GM19397 (cell line): ENCODE measurements around the gene ACOX2.

Experiments used
- ATAC-seq: cut with Tn5 transposase; IDR thresholded peaks from one replicate; pipeline ENCODE4 v1.9.1; 2021; ENCODE audit warnings: mild to moderate bottlenecking, moderate library complexity; ENCODE audit not compliant: unreplicated experiment

ACOX2 gene

DNA sequence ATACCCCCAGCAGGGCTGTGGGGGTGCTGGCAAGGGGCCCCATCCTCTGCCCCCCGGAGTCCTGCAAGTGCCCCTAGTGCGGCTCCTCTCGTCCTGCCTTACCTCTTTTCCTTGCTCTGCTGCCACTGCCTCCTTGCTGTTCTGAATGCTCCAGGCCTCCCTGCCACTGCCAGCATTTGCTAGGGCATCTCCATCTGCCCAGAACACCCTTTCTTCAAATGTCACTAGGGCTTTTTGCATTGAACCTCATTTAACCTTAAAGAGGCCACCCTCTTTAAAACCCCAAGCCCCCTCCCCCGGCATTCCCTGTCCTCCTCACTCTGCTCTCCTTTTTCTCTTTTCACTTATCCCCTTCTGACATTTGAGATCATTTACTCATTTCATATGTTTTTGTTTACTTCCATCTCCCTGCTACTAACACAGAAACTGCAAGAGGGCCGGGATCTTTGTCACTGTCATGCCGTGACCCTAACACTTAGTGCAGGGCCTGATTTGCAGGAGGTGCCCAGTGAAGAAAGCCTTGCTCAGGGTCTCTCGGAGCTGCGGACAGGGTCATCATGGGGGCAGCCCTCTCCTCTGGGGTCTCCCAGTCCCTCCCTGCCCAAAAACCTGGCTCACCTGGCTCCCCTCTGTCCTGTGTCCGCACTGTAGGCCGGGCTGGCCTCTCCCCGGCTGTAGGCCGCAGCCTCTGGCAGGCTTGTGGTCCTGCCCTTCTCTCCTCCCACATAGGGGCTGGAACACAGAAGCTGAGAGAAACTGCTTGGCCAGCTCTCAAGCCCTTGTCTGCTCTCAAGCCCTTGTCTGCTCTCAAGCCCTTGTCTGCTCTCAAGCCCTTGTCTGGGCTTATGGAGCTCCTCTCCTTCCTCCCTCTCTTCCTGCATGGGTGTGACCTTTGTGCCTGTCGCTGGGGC, at the start of gene ACOX2:
ACOX2 (minus strand) TSS at position 690 of the 911 bp plus-strand sequence. CDS start 2,084 bp downstream, outside the sequence.
- ATAC-seq, result no peak

- no peak for ATAC-seq
These were observed 49.0 kb upstream of the ACOX2 start for GRCh38 chr3:58585994-58586393.

- ATAC-seq, result peak; percentile 90
These were observed 48.2 kb upstream of the ACOX2 start for GRCh38 chr3:58585005-58585786.

DNA sequence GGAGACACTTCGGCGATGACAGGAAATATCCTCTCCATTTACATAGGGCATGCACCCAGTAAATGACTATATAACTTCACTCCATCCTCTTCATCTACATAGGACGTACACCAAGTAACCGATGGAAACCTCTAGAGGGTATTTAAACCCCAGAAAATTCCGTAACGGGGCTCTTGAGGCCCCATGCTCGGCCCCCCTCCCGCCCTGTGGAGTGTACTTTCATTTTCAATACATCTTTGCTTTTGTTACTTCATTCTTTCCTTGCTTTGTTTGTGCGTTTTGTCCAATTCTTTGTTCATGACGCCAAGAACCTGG, 47.7 kb upstream of the ACOX2 start:
- no peak for ATAC-seq

- ATAC-seq, result no peak
These were observed 44.5 kb upstream of the ACOX2 start for GRCh38 chr3:58581328-58582091.

- ATAC-seq, result no peak
These were observed 43.9 kb upstream of the ACOX2 start for GRCh38 chr3:58580826-58581327.

DNA sequence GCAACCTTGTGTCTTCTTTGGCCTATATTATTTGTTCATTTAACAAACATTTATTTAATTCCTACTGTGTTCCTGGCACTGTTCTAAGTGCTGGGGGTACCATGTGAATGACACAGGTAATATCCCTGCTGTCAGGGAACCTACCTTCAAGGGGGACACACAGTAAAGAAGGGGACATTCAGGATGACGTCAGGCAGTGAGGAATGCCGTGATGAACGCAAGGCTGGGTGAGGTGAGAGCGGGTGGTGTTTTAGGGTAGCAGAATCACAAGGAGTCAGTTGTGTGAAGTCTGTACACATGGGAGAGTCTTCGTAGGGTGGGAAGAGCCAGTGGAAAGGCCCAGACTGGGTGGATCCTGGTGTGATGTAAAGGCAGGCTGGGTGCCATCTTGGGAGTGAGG, 41.9 kb upstream of the ACOX2 start:
- no peak for ATAC-seq

DNA sequence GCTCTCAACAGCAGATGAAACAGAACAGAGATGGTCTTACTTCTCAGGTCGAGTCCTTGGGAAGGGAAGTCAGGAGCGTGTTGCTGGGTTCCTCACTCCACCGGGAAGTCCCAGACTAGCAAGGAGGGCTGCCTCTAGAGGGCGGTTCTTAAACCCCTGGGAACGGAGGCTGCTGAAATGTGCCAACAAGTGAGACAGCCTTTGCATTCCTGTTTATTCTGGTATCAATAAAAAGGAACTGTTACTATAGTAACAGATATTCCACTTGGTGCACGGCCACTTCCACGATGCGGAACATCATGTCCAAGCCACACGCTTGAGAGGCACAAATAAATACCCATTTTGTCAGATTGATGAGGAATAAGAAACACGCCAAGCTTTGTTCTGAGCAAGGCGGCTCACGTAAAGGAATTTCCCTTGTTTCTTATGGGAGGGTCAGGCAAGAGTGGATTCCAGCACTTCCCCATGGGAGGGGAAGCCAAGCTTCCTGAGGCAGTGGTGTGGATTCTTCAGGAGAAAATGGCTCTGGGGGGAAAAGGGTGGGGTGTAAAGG, 40.4 kb upstream of the ACOX2 start, which contains the start of gene FAM107A:
FAM107A (minus strand) TSS at position 123 of the 553 bp plus-strand sequence. CDS start 7,531 bp downstream, outside the sequence.
- ATAC-seq, result no peak

- no peak for ATAC-seq
These were observed 39.7 kb upstream of the ACOX2 start for GRCh38 chr3:58576716-58577115.

GRCh38 chr3:58575971-58576652, 39.1 kb upstream of the ACOX2 start:
- no peak for ATAC-seq

DNA sequence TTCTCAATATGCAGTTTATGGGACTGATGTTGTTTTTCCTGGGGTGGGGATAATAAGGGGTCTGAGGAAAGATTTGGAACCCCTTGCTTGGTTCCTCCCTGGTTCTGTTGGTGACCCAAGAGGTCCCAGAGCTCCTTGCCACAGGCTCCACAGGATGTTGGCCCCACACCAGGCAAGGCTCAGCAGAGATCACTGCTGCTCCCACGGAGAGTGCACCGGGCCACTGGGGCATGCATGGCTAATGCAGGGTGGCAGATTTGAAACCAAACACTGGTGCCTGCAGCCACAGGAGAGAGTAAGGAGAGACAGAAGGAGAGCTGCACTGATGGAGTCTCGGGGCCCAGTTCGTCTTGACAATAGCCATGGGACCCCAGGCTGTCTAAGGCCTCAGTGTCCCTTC, 37.7 kb upstream of the ACOX2 start:
- no peak for ATAC-seq

- ATAC-seq, result no peak
These were observed 37.1 kb upstream of the ACOX2 start for GRCh38 chr3:58574106-58574505.

DNA sequence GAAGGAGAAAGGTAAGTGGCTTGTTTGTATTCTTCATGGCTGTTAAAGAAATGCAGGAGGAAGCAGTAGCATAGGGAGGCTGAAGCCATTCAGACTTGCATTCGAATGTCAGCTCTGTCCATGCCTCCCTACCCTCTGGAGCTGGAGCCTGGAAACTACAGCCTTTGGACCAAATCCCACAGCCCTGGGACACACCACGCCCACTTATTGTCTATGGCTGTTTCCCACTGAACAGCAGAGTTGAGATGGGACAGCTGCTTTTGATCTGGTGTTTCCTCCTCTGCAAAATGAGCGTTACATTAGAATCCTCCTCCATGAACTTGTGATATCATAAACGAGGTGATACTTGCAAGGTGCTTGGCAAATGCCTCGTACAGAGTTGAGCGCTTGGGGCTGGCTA, 36.6 kb upstream of the ACOX2 start:
- ATAC-seq, result no peak

DNA sequence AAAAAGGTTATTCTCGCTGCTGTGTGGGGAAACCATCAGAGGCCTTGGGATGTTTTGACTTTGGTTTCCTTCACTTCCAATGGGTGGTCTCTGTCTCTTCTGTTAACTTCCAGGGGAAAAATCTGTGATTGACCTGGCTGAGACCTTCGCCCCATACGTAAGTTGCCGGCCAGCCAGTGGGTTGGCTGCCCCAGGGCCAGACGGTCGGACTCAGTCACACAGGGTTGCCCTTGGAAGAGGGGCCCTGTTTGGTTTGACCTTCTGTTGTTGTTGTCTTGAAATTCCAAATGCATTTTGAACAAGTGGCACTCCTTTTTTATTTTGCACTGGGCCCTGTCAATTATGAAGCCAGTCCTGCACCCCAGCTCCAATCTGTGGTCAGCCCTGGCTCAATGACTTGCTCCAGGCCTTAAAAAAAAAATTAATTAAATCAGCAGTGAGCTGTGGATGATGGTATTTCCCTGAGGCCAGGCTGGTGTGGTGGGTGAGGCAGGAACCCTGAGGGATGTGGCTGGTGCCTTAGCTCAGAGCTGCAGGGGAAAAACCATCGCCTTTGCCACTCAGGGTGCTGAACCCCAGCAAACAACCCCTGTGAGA, 35.7 kb upstream of the ACOX2 start:
- ATAC-seq, result no peak

DNA sequence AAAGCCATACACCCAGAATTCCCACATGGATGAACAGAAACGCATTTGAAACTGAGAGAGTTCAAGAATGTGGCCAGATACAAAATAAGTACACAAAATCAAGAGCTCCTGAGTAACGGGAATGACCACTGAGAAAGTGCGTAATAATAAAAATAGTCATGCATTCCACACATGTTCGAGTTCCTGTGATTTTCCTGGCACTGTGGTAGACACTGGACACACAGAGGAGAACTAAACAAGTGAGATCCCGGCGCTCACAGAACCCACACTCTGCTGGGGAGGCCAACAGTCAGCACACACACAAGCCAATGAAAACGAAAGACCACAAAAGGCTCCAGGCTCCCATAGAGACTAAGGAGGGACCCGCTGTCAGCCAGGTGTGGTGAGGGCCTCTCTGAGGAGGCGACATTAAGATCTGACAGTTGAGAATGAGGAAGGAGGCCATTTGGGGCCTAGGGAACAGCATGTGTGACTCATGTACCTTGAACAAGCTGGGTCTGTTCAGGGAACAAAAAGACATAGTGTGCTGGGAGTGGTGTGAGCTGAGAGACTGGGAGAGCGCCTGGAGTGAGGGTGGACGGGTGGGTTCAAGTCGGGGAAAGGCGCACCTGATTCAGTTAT, 35.1 kb upstream of the ACOX2 start:
- no peak for ATAC-seq

GRCh38 chr3:58570851-58571250, 33.9 kb upstream of the ACOX2 start:
- no peak for ATAC-seq

- no peak for ATAC-seq
These were observed 32.5 kb upstream of the ACOX2 start for GRCh38 chr3:58569287-58570001.

DNA sequence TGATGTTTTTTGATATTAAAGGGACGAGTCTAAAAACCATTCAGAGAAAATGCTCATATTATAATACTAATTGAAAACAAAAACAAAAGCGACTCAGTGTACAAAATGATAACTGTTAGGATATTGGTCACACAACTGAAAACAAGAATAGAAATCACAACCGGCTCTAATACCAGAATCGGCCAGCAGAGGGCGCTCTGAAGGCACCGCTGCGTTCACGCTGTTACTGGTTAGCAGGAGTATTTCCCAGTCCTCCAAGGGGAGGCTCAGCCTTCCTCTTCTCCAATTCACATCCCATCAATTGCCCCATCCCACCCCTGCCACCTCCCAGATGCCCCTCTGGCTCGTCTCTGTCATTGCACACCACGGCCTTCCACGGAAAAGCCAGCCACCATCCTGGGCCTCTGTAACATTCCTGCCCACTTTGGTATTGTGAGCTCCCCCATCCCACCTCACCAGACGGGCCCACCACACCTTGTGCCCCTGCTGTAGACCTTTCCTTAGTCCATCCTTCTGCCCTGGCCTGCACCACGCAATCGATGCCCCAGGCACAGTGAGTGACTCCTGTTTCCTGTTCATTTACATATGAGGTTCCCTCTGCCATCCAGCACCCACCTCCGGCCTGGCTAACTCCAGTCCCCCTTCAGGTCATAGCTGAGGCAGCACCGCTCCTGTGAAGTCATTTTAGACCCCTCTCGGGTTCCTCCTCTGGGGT, 31.7 kb upstream of the ACOX2 start:
- no peak for ATAC-seq
